HepG2 (cell line): ENCODE results near the gene POLN. TPM values are rescaled to one million over a fixed set of nuclear protein-coding genes. Genes with fewer than 3 reads are reported as not detected.

Experiments used
- ATAC-seq: fragments of 200-7000 bp; cut with Tn5 transposase; 3 replicates; pipeline ENCODE4 v1.9.1; 2020; ENCODE audit warnings: mild to moderate bottlenecking, moderate library complexity
- BruUV-seq: library from RNA; stranded (reverse); fragments of 400-500 nt; replicated peaks from 2 replicates; lab custom pipeline; 2021; lab: Mats Ljungman, UMichigan
- CTCF ChIA-PET: fragments of 300-600 bp; formaldehyde crosslinking; extraction: SDS; loops from one replicate; lab custom pipeline; 2021; ENCODE audit warnings: low total read pairs, inconsistent platforms, low intra/inter-chr PET ratio; lab: Yijun Ruan, JAX
- POLR2A ChIA-PET: fragments of 350-600 bp; sonication (Branson Sonifier 250); formaldehyde crosslinking; loops from one replicate; lab custom pipeline; 2020; ENCODE audit warnings: antibody characterized with exemption, inconsistent platforms; lab: Yijun Ruan, JAX
- DNase-seq: peaks from one replicate; pipeline ENCODE4 v3.0.0-alpha.2; 2015; ENCODE audit warnings: low spot score
- FAIRE-seq: peaks from 3 replicates; lab custom pipeline; 2011; peaks lifted over from hg19 to GRCh38; lab: Jason Lieb, UNC
- H2AFZ ChIP-seq: one replicate; pipeline ENCODE4 v1.6.1; 2011; ENCODE audit warnings: low read length, inconsistent platforms
- H3K27ac ChIP-seq: fragments of 300-600 bp; 3 replicates; pipeline ENCODE4 v1.8.0; 2011; ENCODE audit warnings: mixed run types, mild to moderate bottlenecking, mixed read lengths, low read length, inconsistent platforms; ENCODE audit not compliant: insufficient read depth; ENCODE audit errors: extremely low read length
- H3K27me3 ChIP-seq, 2 experiments: fragments of 200-600 bp in 1 of 2; 2 replicates in 1 of 2; 3 replicates in 1 of 2; pipeline versions ENCODE4 v1.6.0 to v1.8.0; 2011; ENCODE audit warnings: low read length in 2 of 2, mild to moderate bottlenecking in 2 of 2, moderate library complexity in 2 of 2, inconsistent platforms in 1 of 2; ENCODE audit not compliant: insufficient read depth in 2 of 2, control insufficient read depth in 1 of 2
- H3K36me3 ChIP-seq, 2 experiments: fragments of 200-600 bp in 1 of 2; replicated peaks in 1 of 2; 2 replicates in 1 of 2; 3 replicates in 1 of 2; pipeline versions ENCODE4 v1.5.1 to v1.8.0; 2011; ENCODE audit warnings: low read length in 2 of 2, inconsistent platforms in 1 of 2; ENCODE audit not compliant: insufficient read depth in 2 of 2, control insufficient read depth in 1 of 2
- H3K4me1 ChIP-seq: 2 replicates; pipeline ENCODE4 v1.5.1; 2012; ENCODE audit warnings: low read length, inconsistent platforms; ENCODE audit not compliant: insufficient read depth
- H3K4me2 ChIP-seq: 2 replicates; pipeline ENCODE4 v1.6.0; 2011; ENCODE audit warnings: low read depth, low read length, inconsistent platforms
- H3K4me3 ChIP-seq, 3 experiments: fragments of 200-600 bp in 1 of 3; sonication (generic), shearing (Covaris generic) in 1 of 3; replicated peaks in 1 of 3; 2 replicates each; pipeline ENCODE4 v1.5.1; 2011 to 2016; ENCODE audit warnings: low read length in 3 of 3, inconsistent platforms in 2 of 3, low read depth in 2 of 3, mild to moderate bottlenecking in 2 of 3, control low read depth in 1 of 3, mixed read lengths in 1 of 3; ENCODE audit not compliant: insufficient read depth in 1 of 3
- H3K79me2 ChIP-seq: one replicate; pipeline ENCODE4 v1.6.1; 2011; ENCODE audit warnings: low read length, inconsistent platforms; ENCODE audit not compliant: insufficient read depth
- H3K9ac ChIP-seq: 2 replicates; pipeline ENCODE4 v1.6.0; 2011; ENCODE audit warnings: mild to moderate bottlenecking, low read depth, low read length, inconsistent platforms; ENCODE audit not compliant: insufficient read depth
- H3K9me3 ChIP-seq: 2 replicates; pipeline ENCODE4 v1.5.1; 2012; ENCODE audit warnings: mild to moderate bottlenecking, low read length
- H4K20me1 ChIP-seq: 2 replicates; pipeline ENCODE4 v1.6.0; 2011; ENCODE audit warnings: inconsistent platforms, mild to moderate bottlenecking, low read length, moderate library complexity; ENCODE audit not compliant: insufficient read depth
- ATM ChIP-seq: fragments of 450-650 bp; IDR thresholded peaks from 2 replicates; pipeline ENCODE4 v1.7.1; 2017; ENCODE audit warnings: mild to moderate bottlenecking, borderline replicate concordance
- BRD4 ChIP-seq: sonication (generic); formaldehyde crosslinking; IDR thresholded peaks from 2 replicates; pipeline ENCODE4 v1.4.0; 2020; ENCODE audit warnings: missing genetic modification reagents
- DMTF1 ChIP-seq: sonication (generic); formaldehyde crosslinking; IDR thresholded peaks from 2 replicates; pipeline ENCODE4 v1.4.0; 2020; ENCODE audit warnings: mild to moderate bottlenecking, missing genetic modification reagents
- FOSL1 ChIP-seq: sonication (generic); formaldehyde crosslinking; IDR thresholded peaks from 2 replicates; pipeline ENCODE4 v1.9.0; 2021; ENCODE audit warnings: missing genetic modification reagents, borderline replicate concordance
- KDM3A ChIP-seq: IDR thresholded peaks from 2 replicates; pipeline ENCODE4 v1.6.1; 2018; ENCODE audit warnings: low read depth, missing compliant biosample characterization
- KDM5A ChIP-seq: fragments of 200-600 bp; sonication (generic); IDR thresholded peaks from 2 replicates; pipeline ENCODE4 v1.7.0; 2018; ENCODE audit warnings: antibody characterized with exemption, mild to moderate bottlenecking, low read length, borderline replicate concordance
- PHF5A ChIP-seq: IDR thresholded peaks from one replicate; pipeline ENCODE4 v1.6.1; 2018; ENCODE audit warnings: low read depth, missing genetic modification reagents; ENCODE audit not compliant: unreplicated experiment
- SOX6 ChIP-seq, 2 experiments: fragments of 450-650 bp in 1 of 2; sonication (generic) in 1 of 2; formaldehyde crosslinking in 1 of 2; IDR thresholded peaks; 2 replicates each; pipeline versions ENCODE4 v1.4.0 to v1.6.1; 2017 to 2020; ENCODE audit warnings: antibody characterized with exemption in 1 of 2, mild to moderate bottlenecking in 1 of 2, missing genetic modification reagents in 1 of 2
- ZBTB20 ChIP-seq: sonication (generic); formaldehyde crosslinking; IDR thresholded peaks from 2 replicates; pipeline ENCODE4 v1.8.1; 2023; ENCODE audit warnings: missing genetic modification reagents, low read depth, mild to moderate bottlenecking, borderline replicate concordance
- ZC3H4 ChIP-seq: sonication (generic); formaldehyde crosslinking; IDR thresholded peaks from 2 replicates; pipeline ENCODE4 v1.4.0; 2020; ENCODE audit warnings: missing genetic modification reagents, borderline replicate concordance
- ZFP37 ChIP-seq: sonication (generic); formaldehyde crosslinking; IDR thresholded peaks from 2 replicates; pipeline ENCODE4 v1.4.0; 2020; ENCODE audit warnings: missing genetic modification reagents, borderline replicate concordance
- ZFP90 ChIP-seq: sonication (generic); formaldehyde crosslinking; IDR thresholded peaks from 2 replicates; pipeline ENCODE4 v1.8.0; 2022; ENCODE audit warnings: missing genetic modification reagents, mild to moderate bottlenecking, inconsistent platforms, borderline replicate concordance
- ZNF333 ChIP-seq: sonication (generic); formaldehyde crosslinking; IDR thresholded peaks from 2 replicates; pipeline ENCODE4 v1.4.0; 2020; ENCODE audit warnings: mild to moderate bottlenecking, missing genetic modification reagents, borderline replicate concordance
- ZNF33A ChIP-seq: sonication (generic); formaldehyde crosslinking; IDR thresholded peaks from 2 replicates; pipeline ENCODE4 v1.5.1; 2020; ENCODE audit warnings: missing genetic modification reagents, mild to moderate bottlenecking, moderate library complexity, borderline replicate concordance
- ZSCAN5A ChIP-seq: sonication (generic); formaldehyde crosslinking; IDR thresholded peaks from 2 replicates; pipeline ENCODE4 v1.8.0; 2022; ENCODE audit warnings: mild to moderate bottlenecking, missing genetic modification reagents, borderline replicate concordance
- ZUFSP ChIP-seq: sonication (generic); formaldehyde crosslinking; IDR thresholded peaks from 2 replicates; pipeline ENCODE4 v1.9.0; 2021; ENCODE audit warnings: missing genetic modification reagents, mild to moderate bottlenecking, borderline replicate concordance
- WGBS: methylation state at CpG from one replicate; pipeline ENCODE4 v1.1.6; 2017; ENCODE audit warnings: low lambda C conversion rate; 5-methylcytosine and 5-hydroxymethylcytosine counted together
- in situ Hi-C: cut with HindIII; loops from 2 replicates; pipeline ENCODE4 v1.10.0; 2017; ENCODE audit warnings: low pct_unique_long_range_greater_than_20kb; ENCODE audit not compliant: extremely low pct_ligation_motif_present
- intact Hi-C: fragments of 100-400 bp; cut with micrococcal nuclease; formaldehyde crosslinking; loops from one replicate; pipeline ENCODE4 v1.10.0; 2022; ENCODE audit not compliant: unreplicated experiment
- polyA plus RNA-seq, 8 experiments: library from polyadenylated mRNA; depleted of rRNA in 3 of 8; stranded (reverse) in 7 of 8; unstranded in 1 of 8; fragments of >200 nt; fragmentation: Illumina TruSeq in 4 of 8; extraction: Trizol in 4 of 8; gene quantifications; 2 replicates each; pipeline versions ENCODE4 v1.2.1 to v1.2.3, GENCODE V29; 2011 to 2016; ENCODE audit warnings: low read depth in 4 of 8, missing spikeins in 1 of 8, mixed read lengths in 1 of 8; ENCODE audit not compliant: insufficient read depth in 1 of 8
- total RNA-seq, 5 experiments: library from RNA; depleted of rRNA; stranded (reverse); fragments of >200 nt; fragmentation: Illumina TruSeq; extraction: Trizol; gene quantifications; 2 replicates each; pipeline ENCODE4 v1.2.3, GENCODE V29; 2016; ENCODE audit warnings: low read depth in 1 of 5

The POLN gene
- total and polyA plus RNA-seq, 2 of the 13 experiments (the other 11 are each of a cell fraction or from before 2014, with no cell fraction given) = 0.93 to 1.5 TPM

GRCh38 chr4:2102045-2102883, 139.7 kb downstream of the POLN start:
- intact Hi-C loops = no loop called here
- in situ Hi-C loops = no loop called here
- Histone ChIP-seq H3K4me1 (no peaks in the 10 kb centered on the region), H3K9me3 (peaks cover 23% of the 10 kb centered on the region), H4K20me1 (no peaks in the 10 kb centered on the region), H3K4me2 (no peak overlapping the region), H3K4me3 (no peak overlapping the region), H3K79me2 (no peaks in the 10 kb centered on the region), H3K36me3 (no peaks in the 10 kb centered on the region), H3K27me3 (peaks cover 0 to 3% of the 10 kb centered on the region in 2 experiments; a peak in 1 of 5 replicates), H3K9ac (no peak overlapping the region), H3K27ac (no peak overlapping the region), H2AFZ (no peak overlapping the region)
- TF ChIP-seq ZFP90 (CRISPR knock-in tag) (no peak), BRD4 (CRISPR knock-in tag) (no peak), PHF5A (CRISPR knock-in tag) (no peak), ZBTB20 (no peak), KDM5A (no peak), ZNF333 (CRISPR knock-in tag) (no peak), ZUFSP (no peak), SOX6 (IDR thresholded peaks at IDR 0.05) (no peak), SOX6 (CRISPR knock-in tag; IDR thresholded peaks at IDR 0.05) (no peak), ZSCAN5A (CRISPR knock-in tag) (no peak), ZNF33A (CRISPR knock-in tag) (no peak), ZFP37 (CRISPR knock-in tag) (no peak), ZC3H4 (CRISPR knock-in tag) (no peak), FOSL1 (CRISPR knock-in tag) (no peak), ATM (no peak), DMTF1 (CRISPR knock-in tag) (no peak), KDM3A (CRISPR knock-in tag) (no peak)
- ChIA-PET CTCF (no interaction called here), POLR2A (no interaction called here)
- 28% methylated on average over 4 of the region's 4 CpGs for WGBS
- DNase-seq = no peak
- no peak for FAIRE-seq
- ATAC-seq = no peak
- BruUV-seq = no TSS peak
